ENCODE measurements around the gene DMAC2L. TPM values are rescaled to one million over a fixed set of nuclear protein-coding genes. Genes with fewer than 3 reads are reported as not detected.

DMAC2L gene
- total RNA-seq, 6 experiments from 2014 or later: 10.6 to 14.5 (median 12.1) TPM

- Mint-ChIP-seq H3K36me3 (ENCODE audit: low read depth) (peaks cover 8% of the 10 kb centered on the region), H3K4me3 (no peak overlapping the region), H3K27me3 (ENCODE audit: insufficient read depth) (no peaks in the 10 kb centered on the region; the same call in 1 of the 2 replicates), H3K27ac (no peak overlapping the region), H3K4me1 (ENCODE audit: low read depth) (peaks cover 10% of the 10 kb centered on the region; the same call in 1 of the 2 replicates), H3K9me3 (no peaks in the 10 kb centered on the region)
- peak; percentile 97 for DNase-seq
- peak; percentile 92 for TF ChIP-seq CTCF (IDR thresholded peaks at IDR 0.05)
These were observed 9.0 kb downstream of the DMAC2L start for GRCh38 chr14:50321009-50321660.

DNA sequence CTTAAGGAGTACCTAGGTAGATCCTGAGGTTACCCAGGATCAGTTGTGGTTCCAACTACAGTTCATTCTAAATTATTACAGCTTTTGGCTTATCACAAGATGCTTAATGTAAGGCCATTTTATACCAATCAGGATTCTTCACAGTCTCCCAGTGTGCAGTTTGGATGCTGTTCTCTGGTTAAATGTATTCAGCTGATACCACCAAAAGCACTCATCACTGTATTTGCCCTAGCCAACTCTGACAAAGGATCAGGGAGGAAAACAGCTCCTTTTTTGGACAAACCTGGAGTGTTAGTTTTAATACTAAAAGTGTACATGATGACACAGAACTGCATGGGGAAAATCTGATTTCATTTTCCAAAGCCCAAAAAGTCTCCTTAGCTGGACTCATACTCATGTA lies 19.5 kb downstream of the DMAC2L start:
- H3K27me3 Mint-ChIP-seq (ENCODE audit: insufficient read depth): no peaks in the 10 kb centered on the region
- no peak for TF ChIP-seq CTCF (IDR thresholded peaks at IDR 0.05)
- H3K27ac Mint-ChIP-seq: no peak overlapping the region
- H3K4me3 Mint-ChIP-seq: no peak overlapping the region
- no peaks in the 10 kb centered on the region for H3K36me3 Mint-ChIP-seq (ENCODE audit: low read depth)
- DNase-seq: no peak
- H3K9me3 Mint-ChIP-seq: no peaks in the 10 kb centered on the region
- H3K4me1 Mint-ChIP-seq (ENCODE audit: low read depth): peaks cover 28% of the 10 kb centered on the region

DNA sequence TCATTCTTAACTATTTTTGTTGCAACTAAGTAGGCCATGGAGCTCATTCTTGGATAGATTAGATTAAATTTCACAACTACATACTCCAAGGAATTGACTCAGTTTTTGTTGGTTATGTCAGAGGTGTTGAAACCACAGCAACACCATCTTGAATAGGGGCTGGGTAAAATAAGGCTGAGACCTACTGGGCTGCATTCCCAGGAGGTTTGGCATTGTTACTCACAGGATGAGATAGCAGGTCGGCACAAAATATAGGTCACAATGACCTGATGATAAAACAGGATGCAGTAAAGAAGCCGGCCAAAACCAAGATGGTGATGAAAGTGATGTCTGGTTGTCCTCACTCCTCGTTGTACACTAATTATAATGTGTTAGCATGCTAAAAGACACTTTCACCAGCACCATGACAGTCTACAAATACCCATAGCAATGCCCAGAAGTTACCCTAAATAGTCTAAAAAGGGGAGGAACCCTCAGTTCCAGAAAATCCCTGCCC lies 20.9 kb downstream of the DMAC2L start:
- Mint-ChIP-seq H3K9me3 (no peaks in the 10 kb centered on the region), H3K27me3 (ENCODE audit: insufficient read depth) (no peaks in the 10 kb centered on the region), H3K4me3 (no peak overlapping the region), H3K27ac (peak overlapping the region; percentile 20), H3K36me3 (ENCODE audit: low read depth) (no peaks in the 10 kb centered on the region), H3K4me1 (ENCODE audit: low read depth) (peaks cover 29% of the 10 kb centered on the region)
- TF ChIP-seq CTCF (IDR thresholded peaks at IDR 0.05): no peak
- DNase-seq: peak; percentile 75

DNA sequence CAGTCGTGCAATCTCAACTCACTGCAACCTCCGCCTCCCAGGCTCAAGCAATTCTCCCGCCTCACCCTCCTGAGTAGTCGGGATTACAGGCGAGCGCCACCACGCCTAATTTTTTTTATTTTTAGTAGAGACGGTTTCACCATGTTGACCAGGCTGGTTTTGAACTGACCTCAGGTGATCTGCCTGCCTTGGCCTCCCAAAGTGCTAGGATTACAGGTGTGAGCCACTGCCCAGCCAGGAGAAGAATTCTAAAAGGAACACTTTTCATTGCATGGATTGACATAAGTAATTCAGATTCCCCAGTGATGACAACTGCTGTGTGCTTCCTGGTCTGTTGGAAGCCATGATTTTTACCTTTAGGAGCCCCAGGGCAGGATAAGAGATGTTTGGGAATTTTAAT lies 22.1 kb downstream of the DMAC2L start:
- Mint-ChIP-seq H3K9me3 (no peaks in the 10 kb centered on the region), H3K4me3 (no peak overlapping the region), H3K4me1 (ENCODE audit: low read depth) (peaks cover 29% of the 10 kb centered on the region), H3K36me3 (ENCODE audit: low read depth) (no peaks in the 10 kb centered on the region), H3K27me3 (ENCODE audit: insufficient read depth) (no peaks in the 10 kb centered on the region; the same call in 1 of the 2 replicates), H3K27ac (no peak overlapping the region)
- no peak for DNase-seq
- no peak for TF ChIP-seq CTCF (IDR thresholded peaks at IDR 0.05)

DNA sequence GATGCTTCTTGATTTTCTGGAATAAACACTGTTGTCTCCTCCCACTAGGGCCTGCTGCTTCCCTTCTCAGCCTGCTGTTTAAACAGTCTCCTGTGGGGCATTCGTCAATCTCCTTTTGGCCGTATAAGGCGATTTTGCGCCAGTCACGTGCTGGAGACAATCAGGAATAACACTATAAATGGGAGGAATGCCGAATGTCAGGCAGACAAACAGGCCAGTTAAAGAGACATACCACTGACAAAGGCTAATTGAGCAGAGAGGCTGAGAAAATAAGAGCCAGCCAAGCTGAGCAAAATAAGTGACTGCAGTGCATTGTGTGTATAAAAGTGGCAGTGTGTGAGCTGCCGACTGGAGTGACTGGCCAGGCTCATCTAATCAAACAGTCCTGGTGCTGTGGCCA lies 23.3 kb downstream of the DMAC2L start:
- H3K27ac Mint-ChIP-seq: no peak overlapping the region
- H3K4me1 Mint-ChIP-seq (ENCODE audit: low read depth): peaks cover 29% of the 10 kb centered on the region
- no peak overlapping the region; the same call in 1 of the 2 replicates for H3K4me3 Mint-ChIP-seq
- no peaks in the 10 kb centered on the region; the same call in 1 of the 2 replicates for H3K27me3 Mint-ChIP-seq (ENCODE audit: insufficient read depth)
- no peaks in the 10 kb centered on the region for H3K9me3 Mint-ChIP-seq
- peak; percentile 27 for DNase-seq
- H3K36me3 Mint-ChIP-seq (ENCODE audit: low read depth): no peaks in the 10 kb centered on the region
- TF ChIP-seq CTCF (IDR thresholded peaks at IDR 0.05): no peak

Data from HFFc6 (cell line).